ENCODE data around the gene CAMP. TPM values are rescaled to one million over a fixed set of nuclear protein-coding genes. Genes with fewer than 3 reads are reported as not detected.

Gene CAMP
- total and polyA plus RNA-seq, 8 donors, result not detected

- no peaks in the 10 kb centered on the region for H3K36me3 ChIP-seq
- ATAC-seq, result peak; percentile 95 to 99 (median 98)
- no peaks in the 10 kb centered on the region for H3K27me3 ChIP-seq
- H3K27ac ChIP-seq, result peak within 1 kb of the TSS in 2 of 4 donors; percentile 23 to 35
- 8 to 9% methylated on average over 44 of the region's 44 CpGs for WGBS, 2 donors
- no peak for TF ChIP-seq CTCF (IDR thresholded peaks at IDR 0.05)
- peak; percentile 70 for FAIRE-seq
- intact Hi-C loops (cut with DNase I), result no loop called here
- H3K9me3 ChIP-seq, result no peaks in the 10 kb centered on the region
- peaks cover 0 to 7% (median 0%) of the 10 kb centered on the region in 3 donors for H3K4me1 ChIP-seq
- H3K4me3 ChIP-seq, result peak within 1 kb of the TSS; percentile 48 to 81 (median 73)
- peak; percentile 89 to 98 (median 98) for DNase-seq
Measured at GRCh38 chr3:48188266-48189201, 34.8 kb upstream of the CAMP start, which contains the start of gene CDC25A. TSS of gene CDC25A (minus strand) at chr3:48188417. CDS start at chr3:48187947, 470 bp downstream.

GRCh38 chr3:48189321-48189720 is 34.0 kb upstream of the CAMP start:
- Histone ChIP-seq H3K9me3 (no peaks in the 10 kb centered on the region), H3K27me3 (no peaks in the 10 kb centered on the region), H3K4me3 (no peak overlapping the region), H3K36me3 (no peaks in the 10 kb centered on the region), H3K4me1 (peaks cover 0 to 7% (median 0%) of the 10 kb centered on the region in 3 donors), H3K27ac (no peak overlapping the region)
- 78 to 80% methylated on average over 6 of the region's 6 CpGs for WGBS, 2 donors
- intact Hi-C loops (cut with DNase I), result no loop called here
- TF ChIP-seq CTCF (IDR thresholded peaks at IDR 0.05), result no peak
- ATAC-seq, result no peak
- DNase-seq, result no peak
- FAIRE-seq, result no peak

GRCh38 chr3:48190911-48191310 is 32.4 kb upstream of the CAMP start:
- ATAC-seq (no peak), DNase-seq (no peak), FAIRE-seq (no peak)
- Histone ChIP-seq H3K4me3 (no peak overlapping the region), H3K27ac (no peak overlapping the region), H3K36me3 (no peaks in the 10 kb centered on the region), H3K27me3 (no peaks in the 10 kb centered on the region), H3K9me3 (no peaks in the 10 kb centered on the region), H3K4me1 (peaks cover 0 to 7% (median 0%) of the 10 kb centered on the region in 3 donors)
- 73 to 74% methylated on average over 3 of the region's 3 CpGs for WGBS, 2 donors
- intact Hi-C loops (cut with DNase I), result no loop called here
- TF ChIP-seq CTCF (IDR thresholded peaks at IDR 0.05), result no peak

GRCh38 chr3:48194446-48195071 is 28.7 kb upstream of the CAMP start:
- intact Hi-C loops (cut with DNase I), result no loop called here
- peak; percentile 79 to 93 (median 89) for ATAC-seq
- TF ChIP-seq CTCF (IDR thresholded peaks at IDR 0.05), result peak; percentile 59 to 74 (median 66)
- WGBS, 2 donors, result 47 to 48% methylated on average over 9 of the region's 9 CpGs
- Histone ChIP-seq H3K36me3 (no peaks in the 10 kb centered on the region), H3K27me3 (no peaks in the 10 kb centered on the region), H3K4me3 (no peak overlapping the region), H3K9me3 (no peaks in the 10 kb centered on the region), H3K4me1 (no peaks in the 10 kb centered on the region), H3K27ac (no peak overlapping the region)
- peak; percentile 39 to 82 (median 60) for DNase-seq
- no peak for FAIRE-seq
